Muscle layer of colon (tissue), 2 donors: ENCODE measurements around the gene OTOL1.
"Not testable (repeated sequence)": the region's sequence is repeated elsewhere in the genome, so short reads cannot be mapped to it uniquely, and the experiment has no call there.

Experiments
- H3K27ac ChIP-seq: one replicate; pipeline ENCODE4 v1.7.0; 2013; ENCODE audit warnings: low read depth, mild to moderate bottlenecking, low read length, moderate library complexity
- H3K27me3 ChIP-seq, 2 donors: one replicate each; pipeline ENCODE4 v1.7.0; 2013; ENCODE audit warnings: low read length in 2 of 2, mild to moderate bottlenecking in 2 of 2; ENCODE audit not compliant: insufficient read depth in 2 of 2, control insufficient read depth in 1 of 2
- H3K36me3 ChIP-seq: one replicate; pipeline ENCODE4 v1.7.0; 2013; ENCODE audit warnings: mild to moderate bottlenecking, low read length; ENCODE audit not compliant: insufficient read depth
- H3K4me1 ChIP-seq: one replicate; pipeline ENCODE4 v1.7.0; 2013; ENCODE audit warnings: mild to moderate bottlenecking, low read length; ENCODE audit not compliant: insufficient read depth
- H3K4me3 ChIP-seq, 2 donors: one replicate each; pipeline ENCODE4 v1.7.0; 2013; ENCODE audit warnings: low read length in 2 of 2, low read depth in 1 of 2, mild to moderate bottlenecking in 1 of 2, moderate library complexity in 1 of 2
- H3K9ac ChIP-seq: one replicate; pipeline ENCODE4 v1.7.0; 2013; ENCODE audit warnings: low read length
- H3K9me3 ChIP-seq: one replicate; pipeline ENCODE4 v1.7.0; 2013; ENCODE audit warnings: mild to moderate bottlenecking, low read length
- donor health status: abdominal sarcoma.
- donor health status: Adenocarcinoma of cecum.

Gene OTOL1

DNA sequence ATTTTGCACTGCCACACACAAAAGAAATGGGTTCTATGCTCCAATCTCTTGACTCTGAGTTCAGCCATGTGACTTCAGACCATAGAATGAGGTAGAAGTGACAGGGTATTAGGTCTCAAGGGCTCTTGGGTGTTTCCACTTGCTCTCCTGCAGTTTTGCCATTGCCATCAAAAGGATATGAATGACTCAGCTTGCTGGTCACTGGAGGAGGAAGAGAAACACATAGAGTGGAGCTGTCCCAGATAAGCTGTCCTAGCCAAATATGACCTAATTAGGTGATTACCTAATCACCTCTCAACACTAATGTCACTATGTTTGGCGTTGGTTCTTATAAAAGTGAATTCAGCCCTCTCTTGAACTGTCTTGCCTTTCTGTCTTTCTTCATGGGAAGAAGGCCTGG, 8.3 kb upstream of the OTOL1 start:
- not testable (repeated sequence) for H3K27ac ChIP-seq, H3K4me3 ChIP-seq, H3K9ac ChIP-seq, H3K4me1 ChIP-seq, H3K27me3 ChIP-seq, H3K9me3 ChIP-seq, H3K36me3 ChIP-seq

DNA sequence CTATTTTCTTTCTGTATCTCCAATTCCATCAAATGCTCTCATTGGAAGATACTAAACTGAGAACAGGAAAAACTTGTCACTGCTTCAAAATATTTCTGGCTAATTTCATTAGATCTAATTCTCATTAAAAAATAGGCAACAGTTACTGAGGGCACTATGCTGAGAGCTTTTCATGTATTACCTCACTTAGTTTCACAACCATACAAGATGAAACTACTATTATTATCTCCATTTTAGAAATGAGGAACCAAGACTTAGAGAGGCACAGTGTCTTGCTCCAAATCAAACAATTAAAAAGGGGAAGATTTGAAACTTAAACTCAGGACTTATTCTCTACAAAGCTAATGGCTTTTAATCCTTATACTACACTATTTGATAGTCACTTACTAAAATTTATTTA, 7.2 kb upstream of the OTOL1 start:
- Histone ChIP-seq H3K4me1 (no peaks in the 10 kb centered on the region), H3K9ac (no peak overlapping the region), H3K36me3 (no peaks in the 10 kb centered on the region)

DNA sequence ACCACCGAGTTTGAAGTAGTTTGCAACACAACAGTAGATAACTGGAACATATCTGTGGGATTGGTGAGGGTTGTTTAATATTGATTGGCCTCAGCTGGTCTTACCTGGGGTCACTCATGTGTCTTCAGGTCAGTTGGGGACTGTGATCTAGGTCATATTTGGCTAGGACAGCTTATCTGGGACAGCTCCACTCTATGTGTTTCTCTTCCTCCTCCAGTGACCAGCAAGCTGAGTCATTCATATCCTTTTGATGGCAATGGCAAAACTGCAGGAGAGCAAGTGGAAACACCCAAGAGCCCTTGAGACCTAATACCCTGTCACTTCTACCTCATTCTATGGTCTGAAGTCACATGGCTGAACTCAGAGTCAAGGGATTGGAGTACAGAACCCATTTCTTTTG, 5.8 kb upstream of the OTOL1 start:
- not testable (repeated sequence) for H3K4me3 ChIP-seq, H3K27ac ChIP-seq, H3K9ac ChIP-seq, H3K9me3 ChIP-seq, H3K4me1 ChIP-seq, H3K27me3 ChIP-seq, H3K36me3 ChIP-seq

More for the DNA sequence above, 7.2 kb upstream of the OTOL1 start:
- Histone ChIP-seq H3K27ac (no peak overlapping the region), H3K4me3 (no peak overlapping the region), H3K9me3 (no peaks in the 10 kb centered on the region), H3K27me3 (no peaks in the 10 kb centered on the region)

DNA sequence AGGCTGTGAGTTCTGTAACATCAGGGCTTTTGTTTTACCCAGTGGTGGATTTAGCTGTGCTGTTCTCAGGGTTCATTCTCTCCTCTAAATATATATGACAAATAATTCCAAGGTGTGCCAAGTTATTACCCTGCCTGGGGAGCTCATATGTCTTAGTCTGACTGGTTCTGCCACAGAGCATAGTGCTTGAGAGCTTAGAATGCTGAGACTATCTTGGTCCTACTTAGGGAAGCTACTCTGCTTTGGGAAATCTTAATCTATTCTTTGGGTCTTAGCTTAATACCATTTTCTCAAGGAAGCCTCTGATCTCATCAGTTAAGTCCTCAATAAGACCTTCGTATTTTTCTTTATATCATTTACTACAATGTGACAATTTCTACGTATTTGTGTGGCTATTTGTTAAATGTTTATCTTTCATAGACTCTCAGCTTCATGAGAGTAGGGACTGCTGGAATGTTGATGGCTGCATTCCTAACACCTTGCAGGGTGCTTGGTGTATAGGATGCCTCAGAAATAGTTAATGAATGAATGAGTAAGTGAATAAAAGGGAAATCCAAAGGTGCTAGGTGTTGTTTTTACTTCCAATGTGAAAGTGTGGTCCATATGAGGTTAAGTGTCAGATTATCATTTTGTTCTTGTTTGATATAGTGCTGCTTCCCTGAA, 1.8 kb downstream of the OTOL1 start:
- no peaks in the 10 kb centered on the region for H3K27me3 ChIP-seq
- H3K9me3 ChIP-seq, result no peaks in the 10 kb centered on the region
- no peaks in the 10 kb centered on the region for H3K36me3 ChIP-seq
- no peaks in the 10 kb centered on the region for H3K4me1 ChIP-seq
- H3K27ac ChIP-seq, result no peak overlapping the region
- no peak overlapping the region for H3K4me3 ChIP-seq
- H3K9ac ChIP-seq, result no peak overlapping the region

DNA sequence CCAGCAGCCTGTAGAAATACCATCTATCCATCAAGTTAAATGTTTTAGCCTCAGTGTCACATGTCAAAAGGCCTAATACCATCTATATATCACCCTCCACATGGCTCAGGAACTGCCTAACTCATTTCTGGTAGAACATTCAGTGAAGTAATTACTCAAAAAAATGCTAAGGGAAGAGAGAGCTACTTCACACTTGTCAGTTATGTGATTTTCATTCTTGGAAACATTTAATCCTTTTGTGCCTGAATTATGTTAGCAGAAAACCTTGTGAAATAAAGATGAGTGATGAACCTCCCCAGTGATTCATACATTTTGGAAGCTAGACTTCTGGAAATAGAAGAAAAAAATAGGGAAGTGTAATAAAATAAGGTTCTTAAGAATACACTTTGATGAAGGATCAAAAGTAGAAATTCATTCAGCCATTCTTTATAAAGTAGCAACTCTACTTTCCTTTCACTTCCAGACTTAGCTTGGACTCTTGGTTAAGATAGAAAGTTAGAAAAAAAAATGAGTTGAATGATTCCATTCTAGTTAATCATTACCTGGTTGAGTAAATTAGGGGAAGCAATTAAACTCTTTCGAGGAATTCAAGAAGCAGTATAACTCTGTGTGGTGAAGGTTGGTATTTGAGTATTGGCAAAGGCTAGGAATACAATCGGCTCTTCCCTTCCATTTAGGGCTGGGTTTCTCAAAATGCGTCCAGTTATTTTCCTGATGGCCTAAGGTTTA, 3.6 kb downstream of the OTOL1 start:
- Histone ChIP-seq H3K9me3 (no peaks in the 10 kb centered on the region), H3K36me3 (no peaks in the 10 kb centered on the region), H3K27ac (no peak overlapping the region), H3K4me3 (no peak overlapping the region), H3K27me3 (no peaks in the 10 kb centered on the region), H3K4me1 (no peaks in the 10 kb centered on the region), H3K9ac (no peak overlapping the region)

DNA sequence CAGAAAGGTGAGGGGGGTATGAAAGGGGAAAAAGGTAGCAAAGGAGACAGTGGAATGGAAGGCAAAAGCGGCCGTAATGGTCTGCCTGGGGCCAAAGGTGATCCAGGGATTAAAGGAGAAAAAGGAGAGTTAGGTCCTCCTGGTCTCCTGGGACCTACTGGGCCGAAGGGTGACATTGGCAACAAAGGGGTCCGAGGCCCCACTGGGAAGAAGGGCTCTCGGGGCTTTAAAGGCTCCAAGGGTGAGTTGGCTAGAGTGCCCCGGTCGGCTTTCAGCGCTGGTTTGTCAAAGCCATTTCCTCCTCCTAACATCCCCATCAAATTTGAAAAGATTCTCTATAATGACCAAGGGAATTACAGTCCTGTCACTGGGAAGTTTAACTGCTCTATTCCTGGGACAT, 6.7 kb downstream of the OTOL1 start:
- Histone ChIP-seq H3K4me3 (no peak overlapping the region), H3K27me3 (no peaks in the 10 kb centered on the region), H3K9ac (no peak overlapping the region), H3K4me1 (no peaks in the 10 kb centered on the region), H3K36me3 (no peaks in the 10 kb centered on the region), H3K9me3 (no peaks in the 10 kb centered on the region), H3K27ac (no peak overlapping the region)

DNA sequence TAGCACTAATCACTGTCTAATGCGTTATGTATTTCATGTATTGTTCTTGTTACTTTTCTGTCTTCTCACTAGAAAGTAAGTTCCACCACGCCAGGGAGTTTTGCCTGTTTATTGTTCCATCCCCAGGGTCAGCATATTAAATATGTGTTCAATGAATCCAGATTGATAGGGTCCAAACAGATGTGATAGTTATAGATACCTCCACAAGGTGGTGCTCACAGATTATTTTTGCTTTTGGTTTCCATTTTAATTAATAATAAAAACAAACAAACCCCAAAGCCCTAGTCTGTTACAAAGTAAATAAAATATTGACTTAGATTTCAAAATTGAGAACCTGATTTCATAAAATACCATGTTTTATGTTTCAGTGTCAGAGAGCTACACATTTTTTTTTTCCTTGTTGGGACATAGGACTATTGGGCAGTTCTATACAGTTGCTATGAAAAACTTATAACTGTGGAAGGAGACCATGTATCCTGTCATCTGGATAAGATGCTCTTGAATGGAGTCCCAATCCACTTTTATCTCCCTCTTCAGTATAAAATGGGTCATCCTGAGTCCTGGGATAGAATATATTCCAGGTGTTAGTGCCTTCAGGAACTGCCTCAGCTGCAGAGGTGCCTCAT, 12.4 kb downstream of the OTOL1 start:
- no peak overlapping the region for H3K9ac ChIP-seq
- H3K4me3 ChIP-seq, result no peak overlapping the region
- H3K9me3 ChIP-seq, result no peaks in the 10 kb centered on the region
- no peak overlapping the region for H3K27ac ChIP-seq
- H3K36me3 ChIP-seq, result no peaks in the 10 kb centered on the region
- no peaks in the 10 kb centered on the region for H3K27me3 ChIP-seq
- H3K4me1 ChIP-seq, result no peaks in the 10 kb centered on the region

DNA sequence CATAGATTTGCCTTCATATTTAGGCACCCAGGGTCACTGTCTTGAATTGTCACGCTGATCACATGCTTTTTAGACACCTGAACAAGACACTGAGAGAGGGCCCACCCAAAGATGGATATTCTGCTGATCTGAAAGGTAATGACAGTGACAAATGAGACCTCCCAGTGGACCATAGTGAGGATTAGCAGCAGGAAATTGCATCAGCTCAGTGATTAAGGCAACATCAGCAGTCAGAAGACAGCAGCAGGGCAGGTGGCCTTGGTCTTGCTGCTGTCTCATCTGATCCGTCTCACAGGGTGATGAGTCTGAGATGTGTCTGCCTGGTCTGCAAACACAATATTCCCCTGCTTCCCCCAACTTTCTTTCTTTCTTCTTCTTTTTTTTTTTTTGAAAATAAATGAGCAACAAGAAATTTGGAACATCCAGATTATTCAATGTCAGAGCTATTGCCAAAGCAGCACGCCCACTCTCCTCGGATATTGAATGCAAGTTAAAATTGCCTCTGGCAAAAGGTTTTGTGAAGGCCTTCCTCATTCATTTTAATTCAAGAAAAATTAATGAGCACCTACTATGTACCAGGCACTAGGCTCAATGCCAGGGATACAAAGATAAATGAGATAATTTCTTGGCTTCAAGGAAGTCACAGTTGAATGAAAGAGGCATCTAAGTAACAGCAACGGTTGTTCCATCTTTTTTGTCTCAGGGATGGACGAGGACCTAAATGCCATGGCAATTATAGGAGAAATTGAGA, 14.1 kb downstream of the OTOL1 start:
- no peaks in the 10 kb centered on the region for H3K36me3 ChIP-seq
- no peak overlapping the region for H3K27ac ChIP-seq

DNA sequence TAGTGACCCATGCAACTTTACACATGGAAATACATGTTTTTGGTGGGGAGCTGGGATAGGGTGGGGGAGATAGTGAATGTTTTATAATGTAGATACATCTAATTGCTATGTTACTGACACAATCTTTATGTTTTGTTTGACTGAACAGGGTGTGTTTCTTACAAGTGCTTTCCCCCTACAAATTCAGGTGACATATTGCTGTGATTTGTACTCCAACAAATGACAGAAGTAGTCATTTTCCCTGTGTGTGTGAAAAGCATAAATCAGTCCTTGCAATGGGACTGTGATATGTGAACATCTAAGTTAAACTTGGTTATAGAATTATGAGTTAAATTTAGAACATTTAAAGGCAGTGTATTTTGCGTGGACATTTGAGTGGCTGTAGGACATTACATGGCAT, 27.3 kb downstream of the OTOL1 start:
- Histone ChIP-seq H3K27me3 (no peaks in the 10 kb centered on the region), H3K4me1 (no peaks in the 10 kb centered on the region), H3K27ac (no peak overlapping the region), H3K9me3 (no peaks in the 10 kb centered on the region), H3K36me3 (no peaks in the 10 kb centered on the region), H3K9ac (no peak overlapping the region), H3K4me3 (no peak overlapping the region)

More for the DNA sequence above, 14.1 kb downstream of the OTOL1 start:
- Histone ChIP-seq H3K9me3 (no peaks in the 10 kb centered on the region), H3K4me1 (no peaks in the 10 kb centered on the region), H3K27me3 (no peaks in the 10 kb centered on the region), H3K4me3 (no peak overlapping the region), H3K9ac (no peak overlapping the region)

DNA sequence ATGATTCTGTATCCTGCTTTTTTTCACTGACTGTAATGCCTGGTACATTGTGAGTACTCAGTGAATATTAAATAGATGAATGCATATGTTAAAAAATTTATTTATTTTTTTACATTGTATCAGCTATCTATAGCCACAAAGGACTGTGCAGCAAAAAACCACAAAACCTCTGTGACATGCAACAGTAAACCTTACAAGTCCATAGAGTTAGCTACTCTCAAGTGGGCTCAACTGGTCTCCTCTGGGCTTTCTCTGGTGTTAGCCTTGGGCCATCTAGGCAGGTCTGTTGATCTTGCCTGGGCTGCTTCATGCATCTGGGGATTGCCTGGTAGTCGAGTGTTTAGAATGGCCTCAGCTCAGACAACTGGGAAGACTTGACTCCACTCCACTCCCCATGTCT, 35.3 kb downstream of the OTOL1 start:
- Histone ChIP-seq H3K9ac (no peak overlapping the region), H3K4me1 (no peaks in the 10 kb centered on the region), H3K4me3 (no peak overlapping the region), H3K27me3 (no peaks in the 10 kb centered on the region), H3K9me3 (no peaks in the 10 kb centered on the region), H3K36me3 (no peaks in the 10 kb centered on the region), H3K27ac (no peak overlapping the region)

DNA sequence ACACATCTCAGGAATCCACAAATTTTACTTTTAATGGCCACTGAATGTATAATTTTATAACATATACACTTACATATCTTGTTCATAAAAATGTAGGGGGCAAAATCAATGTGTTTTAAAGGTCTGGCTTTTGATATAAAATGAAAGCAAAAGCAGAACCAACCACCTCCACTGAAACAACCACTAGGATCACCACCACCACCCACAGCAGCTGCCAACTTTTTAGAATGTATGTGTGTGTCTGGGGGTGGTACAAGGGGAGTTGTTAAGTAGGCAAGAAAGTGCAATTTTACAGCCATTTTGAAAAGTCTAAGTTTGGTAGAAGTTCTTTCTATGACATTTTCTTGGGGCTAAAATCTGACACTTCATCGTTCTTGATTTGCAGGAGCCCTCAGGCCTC, 44.0 kb downstream of the OTOL1 start:
- H3K36me3 ChIP-seq, result no peaks in the 10 kb centered on the region
- no peak overlapping the region for H3K27ac ChIP-seq
- H3K9me3 ChIP-seq, result no peaks in the 10 kb centered on the region
- no peaks in the 10 kb centered on the region for H3K27me3 ChIP-seq
- no peaks in the 10 kb centered on the region for H3K4me1 ChIP-seq
- H3K4me3 ChIP-seq, result no peak overlapping the region
- no peak overlapping the region for H3K9ac ChIP-seq
